Stomach (tissue), 4 donors: ENCODE measurements around the gene MARCHF9.

Experiments used
- POLR2A ChIP-seq, 4 donors: fragments of 450-650 bp; IDR thresholded peaks; one replicate each; pipeline ENCODE4 v1.6.1; 2016; ENCODE audit warnings: antibody characterized with exemption in 4 of 4, control low read depth in 2 of 4, mild to moderate bottlenecking in 1 of 4, moderate library complexity in 1 of 4
- TF ChIP-seq, protein P1 (sequence below), 7 experiments: fragments of 450-650 bp in 4 of 7; fragments of 200-600 bp in 3 of 7; sonication (generic) in 3 of 7; IDR thresholded peaks; one replicate each; pipeline ENCODE4 v1.5.1; 2016 to 2019; ENCODE audit warnings: antibody characterized with exemption in 7 of 7, control low read depth in 2 of 7, mild to moderate bottlenecking in 1 of 7

GRCh38 chr12:57807285-57807684, 52.4 kb downstream of the MARCHF9 start:
- no peak for TF ChIP-seq POLR2A (IDR thresholded peaks at IDR 0.05)
- TF ChIP-seq, protein P1, sequence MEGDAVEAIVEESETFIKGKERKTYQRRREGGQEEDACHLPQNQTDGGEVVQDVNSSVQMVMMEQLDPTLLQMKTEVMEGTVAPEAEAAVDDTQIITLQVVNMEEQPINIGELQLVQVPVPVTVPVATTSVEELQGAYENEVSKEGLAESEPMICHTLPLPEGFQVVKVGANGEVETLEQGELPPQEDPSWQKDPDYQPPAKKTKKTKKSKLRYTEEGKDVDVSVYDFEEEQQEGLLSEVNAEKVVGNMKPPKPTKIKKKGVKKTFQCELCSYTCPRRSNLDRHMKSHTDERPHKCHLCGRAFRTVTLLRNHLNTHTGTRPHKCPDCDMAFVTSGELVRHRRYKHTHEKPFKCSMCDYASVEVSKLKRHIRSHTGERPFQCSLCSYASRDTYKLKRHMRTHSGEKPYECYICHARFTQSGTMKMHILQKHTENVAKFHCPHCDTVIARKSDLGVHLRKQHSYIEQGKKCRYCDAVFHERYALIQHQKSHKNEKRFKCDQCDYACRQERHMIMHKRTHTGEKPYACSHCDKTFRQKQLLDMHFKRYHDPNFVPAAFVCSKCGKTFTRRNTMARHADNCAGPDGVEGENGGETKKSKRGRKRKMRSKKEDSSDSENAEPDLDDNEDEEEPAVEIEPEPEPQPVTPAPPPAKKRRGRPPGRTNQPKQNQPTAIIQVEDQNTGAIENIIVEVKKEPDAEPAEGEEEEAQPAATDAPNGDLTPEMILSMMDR (IDR thresholded peaks at IDR 0.05) = no peak
